GM18907 (cell line): Measurements from ENCODE around the gene RSF1.
A peak's percentile ranks its signal among the peaks of the same experiment; 100 is the strongest.

Experiments used
- ATAC-seq: cut with Tn5 transposase; IDR thresholded peaks from one replicate; pipeline ENCODE4 v1.9.1; 2021; ENCODE audit warnings: mild to moderate bottlenecking, moderate library complexity; ENCODE audit not compliant: unreplicated experiment

The RSF1 gene

DNA sequence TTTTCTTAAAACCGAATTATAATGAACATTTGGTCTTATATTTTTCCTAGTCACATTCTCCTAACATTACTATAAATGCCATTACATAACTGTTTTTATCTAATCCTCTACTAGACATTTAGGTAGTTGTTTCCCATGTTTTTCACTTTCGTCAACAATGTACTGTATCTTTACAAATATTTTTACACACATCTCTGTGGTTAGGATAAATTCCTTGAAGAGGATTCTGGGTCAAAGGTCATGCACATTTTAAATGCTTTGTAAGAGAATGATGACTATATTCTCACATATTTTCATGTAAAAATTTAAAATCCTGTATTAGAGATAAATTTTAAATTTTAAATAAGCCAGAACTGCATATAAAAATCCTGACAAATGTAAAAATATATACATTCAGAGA lies 121.6 kb downstream of the RSF1 start:
- no peak for ATAC-seq

DNA sequence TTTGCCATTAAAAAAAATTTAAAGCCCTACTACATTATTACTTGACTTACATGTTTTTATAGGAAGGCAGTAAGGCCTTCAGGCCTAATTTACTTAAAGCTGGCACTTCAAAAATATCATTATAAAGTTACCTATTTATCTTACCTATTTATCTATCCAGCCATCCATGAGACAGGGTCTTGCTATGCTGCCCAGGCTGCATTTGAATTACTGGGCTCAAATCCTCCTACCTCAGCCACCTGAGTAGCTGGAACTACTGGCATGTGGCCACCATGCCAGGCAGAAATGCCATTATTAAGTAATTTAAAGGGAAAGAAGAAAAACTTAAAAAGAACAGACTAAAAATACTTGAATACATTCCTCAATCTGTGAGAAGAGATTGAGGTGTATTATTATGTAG lies 122.7 kb downstream of the RSF1 start:
- no peak for ATAC-seq

GRCh38 chr11:77695417-77695816 lies 125.1 kb downstream of the RSF1 start:
- ATAC-seq, result no peak

DNA sequence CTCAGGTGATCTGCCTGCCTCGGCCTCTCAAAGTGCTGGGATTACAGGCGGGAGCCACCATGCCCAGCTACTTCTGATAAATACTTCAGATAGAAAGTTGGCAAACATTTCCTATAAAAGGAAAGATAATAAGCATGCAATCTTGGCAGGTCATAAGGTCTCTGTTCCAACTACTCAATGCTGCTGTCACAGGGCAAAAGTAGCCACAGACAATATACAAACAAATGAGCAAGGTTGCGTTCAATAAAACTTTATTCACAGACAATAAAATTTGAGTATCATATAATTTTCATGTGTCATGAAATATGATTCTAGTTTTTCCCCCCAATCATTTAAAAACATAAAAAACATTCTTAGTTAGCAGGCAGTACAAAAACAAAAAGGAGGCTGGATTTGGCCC lies 129.9 kb downstream of the RSF1 start:
- ATAC-seq, result no peak

DNA sequence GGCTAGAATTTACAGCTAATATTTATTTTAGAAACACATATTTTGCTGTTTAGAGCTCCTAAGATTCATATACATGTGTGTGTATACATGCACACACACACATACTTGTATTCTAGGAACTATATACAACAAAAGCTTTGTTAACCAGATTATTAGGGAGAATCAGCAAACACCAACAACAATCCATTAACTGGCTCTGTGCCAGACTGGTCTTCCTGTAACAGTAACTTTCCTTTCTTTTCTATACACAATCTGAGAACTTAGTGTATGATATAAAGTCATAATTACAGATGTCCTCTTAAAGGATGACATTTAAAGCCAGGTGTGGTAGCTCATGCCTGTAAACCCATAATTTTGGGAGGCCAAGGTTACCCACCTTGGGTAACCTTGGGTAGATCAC lies 133.4 kb downstream of the RSF1 start:
- no peak for ATAC-seq

DNA sequence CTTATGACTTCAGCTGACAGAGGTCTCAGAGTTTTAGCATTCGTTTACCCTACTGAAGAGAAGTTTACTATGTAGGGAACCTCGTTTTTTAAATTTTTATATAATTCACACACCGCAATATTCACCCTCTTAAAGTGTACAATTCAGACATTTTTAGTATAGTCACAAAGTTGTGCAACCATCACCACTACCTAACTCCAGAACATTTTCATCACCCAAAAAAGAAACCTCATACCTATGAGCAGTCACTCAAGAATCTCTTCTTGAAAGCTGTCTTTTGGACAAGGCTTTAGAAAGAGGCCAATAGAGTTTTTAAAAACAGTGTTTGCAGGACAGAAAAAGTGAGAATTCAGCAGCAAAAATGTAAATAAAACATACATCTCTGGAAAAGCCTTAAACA lies 143.4 kb downstream of the RSF1 start:
- no peak for ATAC-seq

DNA sequence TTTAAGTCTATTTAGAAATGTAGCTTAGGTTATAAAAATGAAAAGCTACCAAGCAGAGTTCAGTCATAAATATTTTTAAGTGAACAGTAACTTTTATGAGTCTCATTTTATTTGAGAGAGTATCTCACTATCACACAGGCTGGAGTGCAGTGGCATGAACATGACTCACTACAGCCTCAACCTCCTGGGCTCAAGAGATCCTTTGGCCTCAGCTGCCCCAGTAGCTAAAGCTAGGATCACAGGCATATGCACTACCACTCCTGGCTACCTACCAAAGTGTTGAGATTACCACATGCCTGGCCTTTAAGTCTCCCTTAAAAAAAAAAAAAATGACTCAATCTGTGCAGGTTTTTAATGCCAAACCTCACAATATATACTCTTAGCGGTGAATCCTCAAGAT lies 148.3 kb downstream of the RSF1 start:
- ATAC-seq, result no peak

DNA sequence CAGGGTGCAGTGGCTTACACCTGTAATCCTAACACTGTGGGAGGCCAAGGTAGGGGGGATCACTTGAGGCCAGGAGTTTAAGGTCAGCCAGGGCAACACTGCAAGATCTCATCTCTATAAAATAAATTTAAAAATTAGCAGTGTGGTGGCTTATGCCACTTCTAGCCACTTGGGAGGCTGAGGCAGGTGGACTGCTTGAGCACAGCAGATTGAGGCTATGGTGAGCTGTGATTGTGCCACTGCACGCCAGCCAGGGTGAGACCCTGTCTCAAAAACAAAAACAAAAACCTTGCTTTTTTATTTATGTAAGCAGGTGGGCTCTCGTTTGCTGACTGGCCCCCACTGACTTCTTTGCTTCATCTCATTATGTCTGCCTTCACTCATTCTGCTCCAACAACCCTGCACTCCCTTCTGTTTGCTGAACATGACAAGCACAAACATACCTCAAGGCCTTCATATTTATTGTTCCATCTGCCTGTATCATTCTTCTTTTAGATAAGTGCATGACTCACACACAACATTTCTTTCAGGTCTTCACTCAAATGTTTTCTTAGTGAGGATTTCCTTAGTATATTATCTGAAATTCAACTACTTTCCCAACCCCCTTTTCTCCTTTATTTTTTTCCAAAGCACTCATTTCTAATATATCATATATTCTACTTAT lies 150.5 kb downstream of the RSF1 start:
- ATAC-seq, result no peak

DNA sequence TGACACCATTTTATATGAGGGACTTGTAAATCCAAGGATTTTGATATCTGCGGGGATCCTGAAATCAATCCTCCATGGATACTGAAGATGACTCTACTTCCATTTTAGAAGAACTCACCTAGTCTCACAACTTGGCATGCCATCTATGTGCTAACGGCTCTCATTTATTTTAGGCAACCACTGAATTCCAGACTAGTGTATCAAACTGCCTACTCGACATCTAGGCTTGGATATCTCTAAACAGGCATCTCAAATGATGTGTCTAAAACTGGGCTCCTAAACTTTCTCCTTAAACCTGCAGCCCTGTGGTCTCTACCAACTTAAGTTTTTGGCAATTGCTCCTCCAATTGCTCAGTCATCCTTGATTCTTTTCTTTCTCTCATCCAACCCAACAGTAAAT lies 151.8 kb downstream of the RSF1 start:
- no peak for ATAC-seq

- ATAC-seq, result no peak
Measured at GRCh38 chr11:77665240-77665965, 155.1 kb downstream of the RSF1 start.

GRCh38 chr11:77661670-77662069 lies 158.9 kb downstream of the RSF1 start:
- ATAC-seq, result no peak

DNA sequence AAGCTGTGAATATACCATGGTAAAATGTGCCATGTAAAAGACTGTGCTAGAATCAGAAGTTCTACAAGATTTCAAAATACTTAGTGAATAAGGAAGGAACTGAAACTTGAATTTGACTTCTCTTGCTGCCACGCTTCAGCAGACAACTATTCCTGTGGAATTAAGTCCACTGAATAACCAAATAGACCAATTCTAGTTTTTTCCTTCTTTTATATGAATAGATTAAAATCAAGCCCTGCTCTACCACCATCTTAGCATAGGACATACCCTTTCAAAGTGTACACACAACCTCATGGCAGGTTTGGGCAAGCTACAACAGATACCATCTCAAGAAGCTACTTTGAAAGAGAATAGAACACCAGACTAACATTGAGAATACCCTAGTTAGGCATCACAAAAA lies 159.6 kb downstream of the RSF1 start:
- no peak for ATAC-seq

GRCh38 chr11:77658213-77659013 lies 162.1 kb downstream of the RSF1 start:
- ATAC-seq, result no peak

GRCh38 chr11:77656362-77656761 lies 164.2 kb downstream of the RSF1 start:
- ATAC-seq, result no peak

DNA sequence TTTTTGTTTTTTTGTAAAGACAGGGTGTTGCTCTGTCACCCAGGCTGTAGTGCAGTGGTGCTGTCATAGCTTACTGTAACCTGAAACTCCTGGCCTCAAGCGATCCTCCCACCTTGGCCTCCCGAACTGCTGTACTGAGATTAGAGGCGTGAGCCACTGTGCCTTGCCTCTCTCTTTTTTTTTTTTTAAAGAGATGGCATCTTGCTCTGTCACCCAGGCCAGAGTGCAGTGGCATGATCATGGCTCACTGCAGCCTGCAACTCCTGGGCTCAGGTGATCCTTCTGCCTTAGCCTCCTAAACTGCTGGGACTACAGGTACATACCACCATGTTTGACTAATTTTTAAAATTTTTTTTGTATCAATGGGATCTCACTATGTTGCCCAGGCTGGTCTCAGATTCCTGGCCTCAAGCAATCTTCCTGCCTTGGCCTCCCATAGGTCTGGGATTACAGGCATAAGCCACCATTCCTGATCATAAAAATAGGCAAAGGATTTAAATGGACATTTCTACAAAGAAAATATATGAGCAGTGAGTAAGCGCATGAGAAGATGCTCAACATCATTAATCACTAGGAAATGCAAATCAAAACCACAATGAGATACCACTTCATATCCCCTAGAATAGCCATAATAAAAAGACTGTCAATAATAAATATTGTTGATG lies 165.6 kb downstream of the RSF1 start:
- no peak for ATAC-seq

DNA sequence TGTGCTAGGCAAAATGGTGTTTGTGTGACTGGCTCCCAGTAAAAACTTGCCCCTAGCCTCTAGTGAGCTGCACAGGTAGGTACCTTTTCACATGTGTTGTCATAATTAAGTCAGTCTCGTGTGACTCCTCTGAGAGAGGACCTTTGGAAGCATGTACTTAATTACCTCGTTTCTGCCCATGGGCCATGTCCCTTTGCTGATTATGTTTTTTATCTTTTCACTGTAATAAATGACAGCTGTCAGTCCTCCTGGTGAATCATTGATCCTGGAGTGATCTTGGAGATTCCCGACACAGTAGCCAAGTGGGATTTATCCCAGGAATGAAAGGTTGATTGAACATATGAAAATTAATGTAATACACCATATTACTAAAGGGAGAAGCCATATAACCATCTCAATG lies 170.4 kb downstream of the RSF1 start:
- no peak for ATAC-seq

DNA sequence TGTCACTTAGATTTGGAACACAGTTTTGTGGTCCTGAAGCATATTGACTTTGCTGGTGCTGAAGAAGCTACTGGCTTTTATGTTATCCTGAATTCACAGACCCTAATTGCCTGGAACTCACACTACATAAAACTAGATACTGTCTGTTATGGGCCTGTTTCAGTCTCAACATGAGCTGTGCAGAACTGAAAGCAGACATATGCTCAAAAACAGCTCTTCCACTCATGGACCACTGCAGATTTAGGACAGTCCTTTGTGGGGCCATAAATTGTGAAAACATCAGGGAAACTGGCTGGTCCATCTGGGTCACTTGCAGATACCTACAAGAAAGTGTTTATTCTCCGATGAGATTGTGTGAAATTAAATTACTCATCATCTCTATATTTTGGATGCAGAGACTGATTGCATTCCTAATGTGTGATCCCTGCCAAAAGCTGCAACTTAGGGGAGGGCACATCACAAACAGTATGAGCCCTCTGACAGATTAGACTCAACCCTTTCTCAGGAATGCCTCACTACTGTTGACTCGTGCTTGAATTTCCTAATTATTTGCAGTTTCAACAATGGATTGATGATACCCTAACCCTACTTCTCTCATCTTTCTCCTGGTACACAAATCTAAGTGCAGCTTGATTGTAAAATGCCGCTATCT lies 172.7 kb downstream of the RSF1 start:
- ATAC-seq, result no peak

GRCh38 chr11:77644887-77645286 lies 175.6 kb downstream of the RSF1 start:
- no peak for ATAC-seq

- no peak for ATAC-seq
Measured at GRCh38 chr11:77642228-77642627, 178.3 kb downstream of the RSF1 start.

DNA sequence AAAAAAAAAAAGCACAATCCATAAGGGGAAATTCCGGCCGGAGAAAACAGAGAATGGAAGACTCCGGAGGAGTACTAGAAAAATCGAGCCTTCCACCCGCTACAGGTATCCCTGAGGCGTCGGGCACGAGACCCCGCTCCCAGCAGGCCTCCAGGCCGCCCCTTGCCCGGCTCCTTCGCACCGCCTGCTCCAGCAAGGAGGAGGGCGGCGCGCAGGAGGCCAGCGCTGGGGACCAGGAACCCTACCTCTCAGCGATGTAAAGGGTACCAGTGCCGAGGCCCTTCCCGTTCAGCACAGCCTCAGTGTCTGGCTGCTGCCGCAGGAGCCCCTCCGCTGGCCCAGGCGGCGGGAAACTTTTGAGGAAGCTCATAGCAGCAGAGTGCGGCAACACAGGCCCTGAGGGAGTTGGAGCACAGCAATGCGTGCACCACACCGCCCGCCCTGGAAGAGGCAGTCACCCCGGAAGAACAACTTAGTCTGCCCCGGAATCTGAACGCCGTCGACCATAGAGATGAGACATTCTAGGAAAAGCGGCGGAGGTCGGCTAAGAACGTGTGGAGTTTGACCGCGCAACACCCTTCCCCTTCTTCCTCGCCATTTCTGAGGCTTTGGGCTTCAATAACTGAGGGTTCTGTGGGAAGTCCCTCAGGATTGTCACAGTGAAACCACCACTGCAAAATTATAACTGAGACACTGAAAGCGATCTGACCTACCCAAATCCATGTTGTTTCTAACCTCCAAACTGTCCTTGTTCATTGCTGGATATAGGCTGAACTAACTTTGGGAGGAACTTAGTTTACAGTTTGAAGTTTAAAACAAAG lies 183.0 kb downstream of the RSF1 start, which contains the start of gene CLNS1A:
Gene CLNS1A (minus strand): TSS at position 450 of the 821 bp plus-strand sequence. CDS start 80 bp downstream, at position 370.
- peak; percentile 94 for ATAC-seq
